NCI-H345 treated with DMSO at 0.1 percent for 48 hours (cell line): ENCODE results near the gene SLC22A24.
"Not testable (repeated sequence)": the region's sequence is repeated elsewhere in the genome, so short reads cannot be mapped to it uniquely, and the experiment has no call there.

Source experiments
- DNase-seq: peaks from one replicate; lab custom pipeline; 2025; ENCODE audit not compliant: unreplicated experiment; lab: John Stamatoyannopoulos, UW

The SLC22A24 gene

GRCh38 chr11:63144121-63144520 is at the start of gene SLC22A24:
SLC22A24 (minus strand) TSS chr11:63144221; CDS start chr11:63143779, 442 bp downstream.
- DNase-seq = no peak

GRCh38 chr11:63180536-63180935 is 36.5 kb upstream of the SLC22A24 start:
- DNase-seq = no peak

- DNase-seq = no peak
These were observed 35.5 kb upstream of the SLC22A24 start for GRCh38 chr11:63179432-63180041.

GRCh38 chr11:63177872-63178271 is 33.9 kb upstream of the SLC22A24 start:
- no peak for DNase-seq

GRCh38 chr11:63165706-63166310 is 21.8 kb upstream of the SLC22A24 start:
- no peak for DNase-seq

GRCh38 chr11:63155794-63156193 is 11.8 kb upstream of the SLC22A24 start:
- no peak for DNase-seq

GRCh38 chr11:63146581-63146980 is 2.6 kb upstream of the SLC22A24 start:
- DNase-seq = no peak

GRCh38 chr11:63142459-63142858 is 1.6 kb downstream of the SLC22A24 start:
- DNase-seq = no peak

GRCh38 chr11:63132985-63133775 is 10.8 kb downstream of the SLC22A24 start:
- DNase-seq = no peak

GRCh38 chr11:63099555-63099954 is 44.5 kb downstream of the SLC22A24 start:
- no peak for DNase-seq

- no peak for DNase-seq
These were observed 63.3 kb downstream of the SLC22A24 start for GRCh38 chr11:63080682-63081081.

- DNase-seq = not testable (repeated sequence)
These were observed 97.8 kb downstream of the SLC22A24 start for GRCh38 chr11:63046203-63046602.

GRCh38 chr11:63042596-63042995 is 101.4 kb downstream of the SLC22A24 start:
- no peak for DNase-seq

- no peak for DNase-seq
These were observed 111.6 kb downstream of the SLC22A24 start for GRCh38 chr11:63032457-63032856.
